Astrocyte (in vitro differentiated cells and primary cell): ENCODE data around the gene LHFPL4. TPM values are rescaled to one million over a fixed set of nuclear protein-coding genes. Genes with fewer than 3 reads are reported as not detected.

ENCODE experiments used
- DNase-seq: peaks from one replicate; pipeline ENCODE4 v3.0.0-alpha.2; 2010; ENCODE audit warnings: low read depth
- FAIRE-seq: peaks from 2 replicates; lab custom pipeline; 2011; peaks lifted over from hg19 to GRCh38; lab: Jason Lieb, UNC
- H2AFZ ChIP-seq: 2 replicates; pipeline ENCODE4 v1.6.0; 2012; ENCODE audit warnings: low read depth, low read length, inconsistent platforms
- H3K27ac ChIP-seq: 2 replicates; pipeline ENCODE4 v1.5.1; 2011; ENCODE audit warnings: low read depth, low read length, inconsistent platforms
- H3K27me3 ChIP-seq: 2 replicates; pipeline ENCODE4 v1.6.0; 2011; ENCODE audit warnings: low read length, inconsistent platforms; ENCODE audit not compliant: insufficient read depth
- H3K36me3 ChIP-seq: 2 replicates; pipeline ENCODE4 v1.5.1; 2011; ENCODE audit warnings: low read length, inconsistent platforms; ENCODE audit not compliant: insufficient read depth
- H3K4me1 ChIP-seq: 2 replicates; pipeline ENCODE4 v1.5.1; 2011; ENCODE audit warnings: low read length, inconsistent platforms; ENCODE audit not compliant: insufficient read depth
- H3K4me2 ChIP-seq: 2 replicates; pipeline ENCODE4 v1.6.0; 2012; ENCODE audit warnings: low read length, inconsistent platforms
- H3K4me3 ChIP-seq: 2 replicates; pipeline ENCODE4 v1.5.1; 2011; ENCODE audit warnings: low read depth, mild to moderate bottlenecking, low read length, inconsistent platforms; ENCODE audit not compliant: insufficient read depth
- H3K79me2 ChIP-seq: 2 replicates; pipeline ENCODE4 v1.6.0; 2012; ENCODE audit warnings: mild to moderate bottlenecking, low read length, inconsistent platforms; ENCODE audit not compliant: insufficient read depth
- H3K9ac ChIP-seq: 2 replicates; pipeline ENCODE4 v1.6.0; 2012; ENCODE audit warnings: mild to moderate bottlenecking, low read length, inconsistent platforms
- H3K9me3 ChIP-seq: 2 replicates; pipeline ENCODE4 v1.5.1; 2012; ENCODE audit warnings: low read depth, mild to moderate bottlenecking, low read length, inconsistent platforms; ENCODE audit not compliant: insufficient read depth
- H4K20me1 ChIP-seq: 2 replicates; pipeline ENCODE4 v1.6.0; 2012; ENCODE audit warnings: low read length, inconsistent platforms; ENCODE audit not compliant: insufficient read depth
- H3K27ac Mint-ChIP-seq: one replicate; pipeline ENCODE4 v1.8.0; 2021; ENCODE audit warnings: mild to moderate bottlenecking, mixed read lengths; ENCODE audit not compliant: unreplicated experiment
- H3K27me3 Mint-ChIP-seq: one replicate; pipeline ENCODE4 v1.8.0; 2021; ENCODE audit warnings: low read depth, mixed read lengths; ENCODE audit not compliant: unreplicated experiment
- H3K36me3 Mint-ChIP-seq: one replicate; pipeline ENCODE4 v1.8.0; 2021; ENCODE audit warnings: low read depth, mixed read lengths; ENCODE audit not compliant: unreplicated experiment
- H3K4me1 Mint-ChIP-seq: one replicate; pipeline ENCODE4 v1.8.0; 2021; ENCODE audit warnings: low read depth, mixed read lengths; ENCODE audit not compliant: unreplicated experiment
- H3K4me3 Mint-ChIP-seq: one replicate; pipeline ENCODE4 v1.8.0; 2021; ENCODE audit warnings: mild to moderate bottlenecking, moderate library complexity, mixed read lengths; ENCODE audit not compliant: unreplicated experiment
- H3K9me3 Mint-ChIP-seq: one replicate; pipeline ENCODE4 v1.8.0; 2021; ENCODE audit warnings: mild to moderate bottlenecking, mixed read lengths; ENCODE audit not compliant: unreplicated experiment
- CTCF ChIP-seq: IDR thresholded peaks from 2 replicates; pipeline ENCODE4 v1.5.1; 2011; ENCODE audit warnings: low read depth, mild to moderate bottlenecking, inconsistent platforms, low read length, moderate library complexity; ENCODE audit not compliant: insufficient read depth
- EZH2 ChIP-seq: IDR thresholded peaks from 2 replicates; pipeline ENCODE4 v1.6.1; 2012; ENCODE audit warnings: mild to moderate bottlenecking, low read length, inconsistent platforms; ENCODE audit not compliant: insufficient read depth
- total RNA-seq: library from RNA; stranded (reverse); gene quantifications from 2 replicates; pipeline ENCODE4 v1.2.1, GENCODE V29; 2021

The LHFPL4 gene
- total RNA-seq, 1 donor from 2014 or later: 0.11 TPM

- Histone ChIP-seq H3K27me3 (peaks cover 16% of the 10 kb centered on the region), H2AFZ (no peak overlapping the region), H3K36me3 (no peaks in the 10 kb centered on the region), H3K79me2 (no peaks in the 10 kb centered on the region), H3K9ac (no peak overlapping the region), H3K9me3 (no peaks in the 10 kb centered on the region), H3K27ac (no peak overlapping the region), H3K4me2 (no peak overlapping the region), H3K4me1 (no peaks in the 10 kb centered on the region), H4K20me1 (no peaks in the 10 kb centered on the region), H3K4me3 (no peak overlapping the region)
- DNase-seq (no peak), FAIRE-seq (no peak)
- H3K4me1 Mint-ChIP-seq: no peaks in the 10 kb centered on the region
- peaks cover 62% of the 10 kb centered on the region for H3K27me3 Mint-ChIP-seq
- TF ChIP-seq EZH2 (no peak), CTCF (no peak)
- no peak overlapping the region for H3K4me3 Mint-ChIP-seq
- no peak overlapping the region for H3K27ac Mint-ChIP-seq
- peaks cover 1% of the 10 kb centered on the region for H3K9me3 Mint-ChIP-seq
- H3K36me3 Mint-ChIP-seq: no peaks in the 10 kb centered on the region
These were observed 4.0 kb downstream of the LHFPL4 start for GRCh38 chr3:9549600-9549999.

GRCh38 chr3:9548991-9549390 is 4.6 kb downstream of the LHFPL4 start:
- peaks cover 11% of the 10 kb centered on the region for H3K27me3 ChIP-seq
- H3K36me3 ChIP-seq: no peaks in the 10 kb centered on the region
- H3K4me3 ChIP-seq: no peak overlapping the region
- H3K27ac ChIP-seq: no peak overlapping the region
- no peak overlapping the region for H2AFZ ChIP-seq
- DNase-seq (no peak), FAIRE-seq (no peak)
- no peaks in the 10 kb centered on the region for H3K9me3 ChIP-seq
- no peak overlapping the region for H3K4me2 ChIP-seq
- no peaks in the 10 kb centered on the region for H3K4me1 ChIP-seq
- no peak for TF ChIP-seq CTCF
- TF ChIP-seq EZH2: no peak
- Mint-ChIP-seq H3K9me3 (peaks cover 3% of the 10 kb centered on the region), H3K4me1 (no peaks in the 10 kb centered on the region), H3K4me3 (no peak overlapping the region), H3K36me3 (no peaks in the 10 kb centered on the region), H3K27me3 (peaks cover 57% of the 10 kb centered on the region), H3K27ac (no peak overlapping the region)
- no peaks in the 10 kb centered on the region for H4K20me1 ChIP-seq
- H3K79me2 ChIP-seq: no peaks in the 10 kb centered on the region
- H3K9ac ChIP-seq: no peak overlapping the region

GRCh38 chr3:9542182-9542581 is 11.4 kb downstream of the LHFPL4 start:
- FAIRE-seq (no peak), DNase-seq (no peak)
- H4K20me1 ChIP-seq: no peaks in the 10 kb centered on the region
- no peaks in the 10 kb centered on the region for H3K9me3 ChIP-seq
- no peak overlapping the region for H3K9ac ChIP-seq
- Mint-ChIP-seq H3K4me3 (no peak overlapping the region), H3K4me1 (no peaks in the 10 kb centered on the region), H3K36me3 (no peaks in the 10 kb centered on the region), H3K9me3 (peaks cover 3% of the 10 kb centered on the region), H3K27ac (no peak overlapping the region), H3K27me3 (peaks cover 11% of the 10 kb centered on the region)
- H3K4me3 ChIP-seq: no peak overlapping the region
- no peaks in the 10 kb centered on the region for H3K36me3 ChIP-seq
- H3K4me2 ChIP-seq: no peak overlapping the region
- TF ChIP-seq EZH2: no peak
- TF ChIP-seq CTCF: no peak
- no peak overlapping the region for H2AFZ ChIP-seq
- no peak overlapping the region for H3K27ac ChIP-seq
- peaks cover 2% of the 10 kb centered on the region for H3K27me3 ChIP-seq
- no peaks in the 10 kb centered on the region for H3K4me1 ChIP-seq
- no peaks in the 10 kb centered on the region for H3K79me2 ChIP-seq
